H1 (cell line): ENCODE measurements around the gene CGB3. TPM values are rescaled to one million over a fixed set of nuclear protein-coding genes. Genes with fewer than 3 reads are reported as not detected.

Source experiments
- CTCF ChIA-PET: fragments of 300-600 bp; sonication (Branson Sonifier 250); formaldehyde crosslinking; loops from one replicate; lab custom pipeline; 2021; ENCODE audit not compliant: partially characterized antibody; lab: Charles Lee
- POLR2A ChIA-PET: fragments of 300-600 bp; sonication (Branson Sonifier 250); formaldehyde crosslinking; loops from one replicate; lab custom pipeline; 2021; ENCODE audit warnings: inconsistent platforms; ENCODE audit not compliant: partially characterized antibody; lab: Charles Lee
- DNase-seq, 2 experiments: peaks; one replicate each; pipeline versions ENCODE4 v3.0.0 to v3.0.0-alpha.2; 2010 to 2022; ENCODE audit warnings: low spot score in 2 of 2, low read depth in 1 of 2, mixed read lengths in 1 of 2
- FAIRE-seq: peaks from 2 replicates; lab custom pipeline; 2011; peaks lifted over from hg19 to GRCh38; lab: Jason Lieb, UNC
- H2AFZ ChIP-seq: 2 replicates; pipeline ENCODE4 v1.8.1; 2012; ENCODE audit warnings: low read length, inconsistent platforms
- H2AK5ac ChIP-seq: 2 replicates; pipeline ENCODE4 v1.6.1; 2013; ENCODE audit warnings: low read depth, low read length
- H2BK120ac ChIP-seq: replicated peaks from 2 replicates; pipeline ENCODE3; 2013; ENCODE audit warnings: low read depth, low read length, inconsistent platforms
- H2BK12ac ChIP-seq: 2 replicates; pipeline ENCODE4 v1.6.1; 2013; ENCODE audit warnings: low read depth, low read length
- H2BK15ac ChIP-seq: 2 replicates; pipeline ENCODE4 v1.6.1; 2013; ENCODE audit warnings: low read length
- H2BK20ac ChIP-seq: 2 replicates; pipeline ENCODE4 v1.6.1; 2013; ENCODE audit warnings: low read length
- H2BK5ac ChIP-seq: 2 replicates; pipeline ENCODE4 v1.6.1; 2013; ENCODE audit warnings: low read depth, low read length
- H3K14ac ChIP-seq: 2 replicates; pipeline ENCODE4 v1.6.1; 2013; ENCODE audit warnings: inconsistent platforms; ENCODE audit not compliant: insufficient read length
- H3K18ac ChIP-seq: 2 replicates; pipeline ENCODE4 v1.6.1; 2013; ENCODE audit warnings: low read length; ENCODE audit errors: extremely low read depth
- H3K23ac ChIP-seq: 2 replicates; pipeline ENCODE4 v1.6.1; 2013; ENCODE audit warnings: inconsistent platforms; ENCODE audit not compliant: insufficient read length
- H3K23me2 ChIP-seq: 2 replicates; pipeline ENCODE4 v1.6.1; 2013; ENCODE audit warnings: low read depth, low read length
- H3K27ac ChIP-seq: 2 replicates; pipeline ENCODE4 v1.6.1; 2011; ENCODE audit warnings: low read depth, low read length, inconsistent platforms
- H3K27me3 ChIP-seq, 4 experiments: replicated peaks in 1 of 4; 1 replicate in 1 of 4; 2 replicates in 3 of 4; pipeline versions ENCODE4 v1.6.1 to v1.8.1; 2011 to 2013; ENCODE audit warnings: low read length in 3 of 4, mild to moderate bottlenecking in 3 of 4, inconsistent platforms in 2 of 4, mixed read lengths in 2 of 4, moderate library complexity in 1 of 4; ENCODE audit not compliant: control insufficient read depth in 3 of 4, insufficient read depth in 3 of 4; ENCODE audit errors: extremely low read depth in 1 of 4
- H3K36me3 ChIP-seq, 4 experiments: 2 replicates each; pipeline versions ENCODE4 v1.6.1 to v1.8.1; 2011 to 2013; ENCODE audit warnings: mild to moderate bottlenecking in 4 of 4, low read length in 3 of 4, moderate library complexity in 2 of 4, control low read depth in 1 of 4, inconsistent platforms in 1 of 4; ENCODE audit not compliant: insufficient read depth in 4 of 4, control insufficient read depth in 2 of 4
- H3K4ac ChIP-seq: replicated peaks from 2 replicates; pipeline ENCODE3; 2013; ENCODE audit warnings: low read length, low read depth, mixed read lengths, inconsistent platforms; ENCODE audit not compliant: insufficient read length
- H3K4me1 ChIP-seq, 4 experiments: replicated peaks in 1 of 4; 1 replicate in 1 of 4; 2 replicates in 3 of 4; pipeline versions ENCODE4 v1.6.1 to v1.8.1; 2011 to 2013; ENCODE audit warnings: low read length in 3 of 4, inconsistent platforms in 2 of 4, mixed read lengths in 1 of 4; ENCODE audit not compliant: insufficient read depth in 4 of 4, control insufficient read depth in 3 of 4
- H3K4me2 ChIP-seq, 2 experiments: 2 replicates each; pipeline versions ENCODE4 v1.6.1 to v1.8.1; 2011 to 2013; ENCODE audit warnings: low read depth in 2 of 2, low read length in 2 of 2, control low read depth in 1 of 2, inconsistent platforms in 1 of 2, mild to moderate bottlenecking in 1 of 2; ENCODE audit not compliant: insufficient read depth in 1 of 2
- H3K4me3 ChIP-seq, 4 experiments: fragments of 200-600, 300-600 bp in 1 of 4; sonication (generic), shearing (Covaris generic), sonication (Bioruptor Twin) in 1 of 4; 2 replicates each; pipeline versions ENCODE4 v1.5.1 to v1.8.1; 2011 to 2016; ENCODE audit warnings: low read length in 4 of 4, low read depth in 3 of 4, control low read depth in 2 of 4, inconsistent platforms in 2 of 4, mild to moderate bottlenecking in 2 of 4, mixed read lengths in 1 of 4, moderate library complexity in 1 of 4; ENCODE audit not compliant: insufficient read depth in 2 of 4; ENCODE audit errors: extremely low read depth in 1 of 4
- H3K56ac ChIP-seq: replicated peaks from 2 replicates; pipeline ENCODE3; 2013; ENCODE audit warnings: low read depth, mild to moderate bottlenecking, mixed read lengths, low read length, inconsistent platforms; ENCODE audit not compliant: insufficient read length
- H3K79me1 ChIP-seq: 2 replicates; pipeline ENCODE4 v1.6.1; 2013; ENCODE audit warnings: low read depth, low read length, control low read depth
- H3K79me2 ChIP-seq, 2 experiments: 2 replicates each; pipeline versions ENCODE4 v1.6.1 to v1.8.1; 2012 to 2013; ENCODE audit warnings: low read length in 2 of 2, mild to moderate bottlenecking in 2 of 2, inconsistent platforms in 1 of 2; ENCODE audit not compliant: insufficient read depth in 2 of 2, control insufficient read depth in 1 of 2
- H3K9ac ChIP-seq, 4 experiments: replicated peaks in 1 of 4; 1 replicate in 1 of 4; 2 replicates in 3 of 4; pipeline versions ENCODE4 v1.6.1 to v1.8.1; 2011 to 2013; ENCODE audit warnings: low read depth in 3 of 4, low read length in 3 of 4, control low read depth in 2 of 4, mild to moderate bottlenecking in 2 of 4, moderate library complexity in 2 of 4, inconsistent platforms in 1 of 4; ENCODE audit errors: extremely low read depth in 1 of 4
- H3K9me3 ChIP-seq, 2 experiments: 2 replicates each; pipeline versions ENCODE4 v1.6.1 to v1.8.1; 2012 to 2013; ENCODE audit warnings: mild to moderate bottlenecking in 2 of 2, moderate library complexity in 2 of 2, control low read depth in 1 of 2, inconsistent platforms in 1 of 2, low read depth in 1 of 2, low read length in 1 of 2, mixed read lengths in 1 of 2; ENCODE audit not compliant: insufficient read depth in 2 of 2
- H4K20me1 ChIP-seq, 2 experiments: replicated peaks in 1 of 2; 2 replicates each; pipeline versions ENCODE3 to v1.8.1; 2011 to 2013; ENCODE audit warnings: inconsistent platforms in 2 of 2, low read length in 2 of 2, mild to moderate bottlenecking in 1 of 2; ENCODE audit not compliant: insufficient read depth in 2 of 2, control insufficient read depth in 1 of 2
- H4K5ac ChIP-seq: 2 replicates; pipeline ENCODE4 v1.6.1; 2013; ENCODE audit warnings: low read length, low read depth, mixed read lengths, inconsistent platforms; ENCODE audit not compliant: insufficient read length
- H4K8ac ChIP-seq: 2 replicates; pipeline ENCODE4 v1.8.0; 2013; ENCODE audit warnings: mild to moderate bottlenecking, moderate library complexity, low read length, inconsistent platforms; ENCODE audit not compliant: insufficient read depth; ENCODE audit errors: extremely low read depth
- H4K91ac ChIP-seq: replicated peaks from 2 replicates; pipeline ENCODE3; 2013; ENCODE audit warnings: low read length, mixed read lengths, inconsistent platforms; ENCODE audit not compliant: insufficient read length
- CHD1 ChIP-seq: IDR thresholded peaks from 2 replicates; pipeline ENCODE4 v1.6.1; 2012; ENCODE audit warnings: low read depth, low read length, improper control_type of control experiment
- CREB1 ChIP-seq: IDR thresholded peaks from 2 replicates; pipeline ENCODE4 v1.6.1; 2012; ENCODE audit warnings: inconsistent platforms
- CTCF ChIP-seq, 3 experiments: IDR thresholded peaks; 1 replicate in 2 of 3; 2 replicates in 1 of 3; pipeline versions ENCODE4 v1.5.1 to v1.6.1; 2011; ENCODE audit warnings: low read length in 3 of 3, mild to moderate bottlenecking in 3 of 3, inconsistent platforms in 2 of 3, low read depth in 1 of 3, moderate library complexity in 1 of 3; ENCODE audit not compliant: insufficient read depth in 1 of 3; ENCODE audit errors: control extremely low read depth in 1 of 3
- EZH2 ChIP-seq: fragments of 200-600 bp; sonication (generic); IDR thresholded peaks from 2 replicates; pipeline ENCODE4 v1.7.1; 2012; ENCODE audit warnings: low read depth, mild to moderate bottlenecking, moderate library complexity, low read length, inconsistent platforms; ENCODE audit not compliant: severe bottlenecking
- MAX ChIP-seq: IDR thresholded peaks from 2 replicates; pipeline ENCODE4 v1.6.1; 2012; ENCODE audit warnings: inconsistent platforms
- POLR2A ChIP-seq, 2 experiments: IDR thresholded peaks; 1 replicate in 1 of 2; 2 replicates in 1 of 2; pipeline ENCODE4 v1.6.1; 2011; ENCODE audit warnings: low read depth in 2 of 2, low read length in 2 of 2, mild to moderate bottlenecking in 2 of 2; ENCODE audit errors: control extremely low read depth in 1 of 2
- RBBP5 ChIP-seq: IDR thresholded peaks from 2 replicates; pipeline ENCODE4 v1.7.1; 2012; ENCODE audit warnings: low read depth, mild to moderate bottlenecking, inconsistent platforms, low read length, moderate library complexity, borderline replicate concordance
- RXRA ChIP-seq: IDR thresholded peaks from 2 replicates; pipeline ENCODE4 v1.6.1; 2011; ENCODE audit warnings: low read depth, mild to moderate bottlenecking, low read length, moderate library complexity; ENCODE audit not compliant: insufficient read depth
- WGBS, 2 experiments: shearing (Covaris generic) in 1 of 2; methylation state at CpG; one replicate each; pipeline versions ENCODE4 v1.1.6 to v1.1.7; 2013 to 2015; ENCODE audit warnings: low lambda C conversion rate in 2 of 2, mixed read lengths in 2 of 2, inconsistent platforms in 1 of 2, low coverage in 1 of 2, missing lambda C conversion rate in 1 of 2; ENCODE audit not compliant: insufficient replicate concordance in 2 of 2, insufficient coverage in 1 of 2, insufficient read length in 1 of 2; ENCODE audit errors: extremely low coverage in 1 of 2, missing lambda C conversion rate in 1 of 2; 5-methylcytosine and 5-hydroxymethylcytosine counted together
- polyA plus RNA-seq, 7 experiments: library from polyadenylated mRNA; depleted of rRNA in 3 of 7; stranded (reverse) in 5 of 7; unstranded in 2 of 7; fragments of >200 nt in 5 of 7; fragments of 200-250 nt in 2 of 7; gene quantifications; 1 replicate in 5 of 7; 2 replicates in 1 of 7; 4 replicates in 1 of 7; pipeline versions ENCODE4 v1.2.1 to v1.2.3, GENCODE V29; 2011 to 2013; ENCODE audit warnings: missing spikeins in 2 of 7, mixed read lengths in 2 of 7
- total RNA-seq: library from RNA; stranded (reverse); fragmentation: NEBNext Ultra II Directional; extraction: Animal tissue kit (Norgen Biotek cat#: 25700); gene quantifications from 2 replicates; pipeline ENCODE4 v1.2.1, GENCODE V29; 2021

CGB3 gene
- total and polyA plus RNA-seq, 2 of the 8 experiments (the other 6 are each of a cell fraction or from before 2014, with no cell fraction given): not detected

- peaks cover 6% of the 10 kb centered on the region; the same call in 1 of the 2 replicates for H3K23me2 ChIP-seq
- peak overlapping the region; percentile 31 to 78; a peak in 3 of 4 replicates for H3K4me2 ChIP-seq
- H4K8ac ChIP-seq: no peak overlapping the region
- H2BK20ac ChIP-seq: no peak overlapping the region
- CTCF ChIA-PET: interaction anchor here (0.6 to 8.1 kb wide), 15 partner anchors 10 to 325 kb away, joined by 3 to 46 read pairs (median 4); partner anchors contain the start of genes CGB2, CGB7, GYS1 and RUVBL2
- H2AK5ac ChIP-seq: no peak overlapping the region
- FAIRE-seq: no peak
- no peak overlapping the region for H3K18ac ChIP-seq
- no peak overlapping the region for H2BK15ac ChIP-seq
- peaks cover 5 to 18% (median 10%) of the 10 kb centered on the region in 4 experiments; a peak in 7 of 8 replicates for H3K36me3 ChIP-seq
- H3K14ac ChIP-seq: no peak overlapping the region
- H3K79me2 ChIP-seq: no peaks in the 10 kb centered on the region
- H3K27ac ChIP-seq: no peak overlapping the region
- H2BK12ac ChIP-seq: no peak overlapping the region
- no peak overlapping the region for H3K56ac ChIP-seq
- peaks cover 0 to 2% of the 10 kb centered on the region in 2 experiments for H4K20me1 ChIP-seq
- peak; percentile 29 to 92 for DNase-seq
- peaks cover 0 to 17% (median 8%) of the 10 kb centered on the region in 4 experiments; a peak in 5 of 7 replicates for H3K4me1 ChIP-seq
- H3K23ac ChIP-seq: no peak overlapping the region
- H2AFZ ChIP-seq: no peak overlapping the region
- no peak overlapping the region for H4K5ac ChIP-seq
- no peak overlapping the region for H3K9ac ChIP-seq
- H3K4ac ChIP-seq: no peak overlapping the region
- H2BK120ac ChIP-seq: no peak overlapping the region
- POLR2A ChIA-PET: interaction anchor here (0.6 to 1.5 kb wide), 12 partner anchors 9 to 209 kb away, joined by 3 to 6 read pairs (median 3); partner anchors contain the start of genes BCAT2, GYS1 and LIN7B
- no peak overlapping the region for H2BK5ac ChIP-seq
- 42% methylated on average over 35 of the region's 41 CpGs; no CpG with 5 or more reads in 1 of the 2 experiments for WGBS, 2 experiments
- no peaks in the 10 kb centered on the region for H3K79me1 ChIP-seq
- peak overlapping the region in 2 of 4 experiments; percentile 17 to 50; a peak in 4 of 8 replicates for H3K4me3 ChIP-seq
- H3K27me3 ChIP-seq: peaks cover 0 to 15% (median 12%) of the 10 kb centered on the region in 4 experiments; a peak in 6 of 7 replicates
- no peaks in the 10 kb centered on the region for H3K9me3 ChIP-seq
- no peak overlapping the region for H4K91ac ChIP-seq
- TF ChIP-seq POLR2A (IDR thresholded peaks at IDR 0.05; ENCODE audit: control extremely low read depth in 1 of 2, low read depth in 2 of 2, low read length in 2 of 2) (no peak), CREB1 (0 out of 2 replicates have a peak, but pooled peaks have one; percentile 6), CTCF (IDR thresholded peaks at IDR 0.05; ENCODE audit: control extremely low read depth in 1 of 3, insufficient read depth in 1 of 3, low read depth in 1 of 3, low read length in 3 of 3) (peak; percentile 58 to 95 (median 64)), CHD1 (no peak), RBBP5 (no peak), MAX (0 out of 2 replicates have a peak, but pooled peaks have one; percentile 22), RXRA (no peak), EZH2 (no peak)
Observed at GRCh38 chr19:49019242-49019932, 4.7 kb downstream of the CGB3 start.
